GM12891 (cell line): ENCODE measurements around the gene HLA-DPA1.

Experiments used
- POLR2A ChIP-seq: IDR thresholded peaks from 2 replicates; pipeline ENCODE4 v1.6.1; 2011; ENCODE audit warnings: low read depth, low read length, control low read depth
- POLR2AphosphoS5 ChIP-seq: IDR thresholded peaks from 2 replicates; pipeline ENCODE4 v1.6.1; 2011; ENCODE audit warnings: low read depth, low read length, control low read depth
- POU2F2 ChIP-seq: IDR thresholded peaks from 2 replicates; pipeline ENCODE4 v1.6.1; 2011; ENCODE audit warnings: low read depth, mild to moderate bottlenecking, control low read depth, low read length, moderate library complexity
- SPI1 ChIP-seq: IDR thresholded peaks from 2 replicates; pipeline ENCODE4 v1.6.1; 2011; ENCODE audit warnings: low read depth, low read length, control low read depth
- TAF1 ChIP-seq: IDR thresholded peaks from 2 replicates; pipeline ENCODE4 v1.6.1; 2011; ENCODE audit warnings: low read depth, low read length, control low read depth

- TF ChIP-seq POLR2AphosphoS5 (no peak), TAF1 (no peak), POU2F2 (no peak), POLR2A (no peak; the same call in 1 of the 2 replicates), SPI1 (no peak)
Observed at GRCh38 chr6:33079580-33079979, 6.1 kb upstream of the HLA-DPA1 start.
